ENCODE measurements around the gene TTBK1.

DNA sequence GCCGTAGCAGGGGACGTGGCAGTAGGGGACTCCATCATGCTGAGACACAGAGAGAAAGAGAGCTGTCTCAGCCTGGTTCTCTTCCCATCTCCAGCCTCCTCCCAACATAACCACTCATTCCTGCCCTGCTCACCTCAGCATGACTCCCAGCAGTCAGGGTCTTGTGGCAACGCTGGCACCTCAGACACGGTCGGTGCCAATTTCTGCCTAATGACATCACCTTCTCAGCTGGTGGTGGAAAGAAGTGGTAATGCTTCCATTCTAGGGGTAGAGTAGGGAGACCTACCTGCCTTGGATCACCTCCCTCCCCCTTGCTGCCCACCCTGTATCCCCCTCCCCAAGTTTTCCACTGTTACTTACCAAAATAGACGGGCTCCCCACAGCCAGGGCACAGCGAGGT is 62.8 kb downstream of the TTBK1 start:
- TF ChIP-seq, protein P1, sequence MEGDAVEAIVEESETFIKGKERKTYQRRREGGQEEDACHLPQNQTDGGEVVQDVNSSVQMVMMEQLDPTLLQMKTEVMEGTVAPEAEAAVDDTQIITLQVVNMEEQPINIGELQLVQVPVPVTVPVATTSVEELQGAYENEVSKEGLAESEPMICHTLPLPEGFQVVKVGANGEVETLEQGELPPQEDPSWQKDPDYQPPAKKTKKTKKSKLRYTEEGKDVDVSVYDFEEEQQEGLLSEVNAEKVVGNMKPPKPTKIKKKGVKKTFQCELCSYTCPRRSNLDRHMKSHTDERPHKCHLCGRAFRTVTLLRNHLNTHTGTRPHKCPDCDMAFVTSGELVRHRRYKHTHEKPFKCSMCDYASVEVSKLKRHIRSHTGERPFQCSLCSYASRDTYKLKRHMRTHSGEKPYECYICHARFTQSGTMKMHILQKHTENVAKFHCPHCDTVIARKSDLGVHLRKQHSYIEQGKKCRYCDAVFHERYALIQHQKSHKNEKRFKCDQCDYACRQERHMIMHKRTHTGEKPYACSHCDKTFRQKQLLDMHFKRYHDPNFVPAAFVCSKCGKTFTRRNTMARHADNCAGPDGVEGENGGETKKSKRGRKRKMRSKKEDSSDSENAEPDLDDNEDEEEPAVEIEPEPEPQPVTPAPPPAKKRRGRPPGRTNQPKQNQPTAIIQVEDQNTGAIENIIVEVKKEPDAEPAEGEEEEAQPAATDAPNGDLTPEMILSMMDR (IDR thresholded peaks at IDR 0.05), result no peak
- TF ChIP-seq POLR2A (IDR thresholded peaks at IDR 0.05), result no peak
- TF ChIP-seq EP300 (IDR thresholded peaks at IDR 0.05), result no peak
